Mucosa of descending colon (tissue), 3 donors: ENCODE data around the gene SYNPR. TPM values are rescaled to one million over a fixed set of nuclear protein-coding genes. Genes with fewer than 3 reads are reported as not detected.

ENCODE experiments used
- ATAC-seq: fragments of 200-7000 bp; cut with Tn5 transposase; one replicate; pipeline ENCODE4 v1.9.1; 2020; ENCODE audit warnings: mild to moderate bottlenecking, moderate library complexity
- DNase-seq, 3 donors: peaks; one replicate each; pipeline ENCODE4 v3.0.0-alpha.2; 2020
- H3K36me3 ChIP-seq: fragments of 200-600 bp; one replicate; pipeline ENCODE4 v1.8.0; 2021; ENCODE audit warnings: low read depth, mild to moderate bottlenecking
- H3K4me1 ChIP-seq: fragments of 200-600 bp; one replicate; pipeline ENCODE4 v1.8.0; 2021; ENCODE audit warnings: low read depth, mild to moderate bottlenecking
- H3K4me3 ChIP-seq: fragments of 200-600 bp; one replicate; pipeline ENCODE4 v1.8.0; 2021; ENCODE audit warnings: mild to moderate bottlenecking
- H3K9me3 ChIP-seq: fragments of 200-600 bp; one replicate; pipeline ENCODE4 v1.8.0; 2021; ENCODE audit warnings: mild to moderate bottlenecking
- CTCF ChIP-seq: fragments of 200-600 bp; IDR thresholded peaks from one replicate; pipeline ENCODE4 v1.8.0; 2022; ENCODE audit warnings: antibody characterized with exemption, mild to moderate bottlenecking
- intact Hi-C, 2 donors: fragments of 100-400 bp; cut with DNase I in 1 of 2; cut with micrococcal nuclease in 1 of 2; formaldehyde crosslinking; loops; one replicate each; pipeline versions ENCODE4 v1.11.0 to v1.11.1; 2022; cut with DNase I, micrococcal nuclease
- total RNA-seq, 3 donors: library from RNA; stranded (reverse); fragmentation: NEBNext Ultra II Directional in 2 of 3; extraction: Animal tissue kit (Norgen Biotek cat#: 25700) in 2 of 3; gene quantifications; one replicate each; pipeline versions ENCODE4 v1.2.1 to v1.2.4, GENCODE V29; 2021 to 2023
- donor health status: DM: no; HTN: no; CAD: no; lungs with moderate emphysema.
- donor health status: DM: no; HTN: no; CAD: no.
- donor health status: DM: no; HTN: yes; CAD: no.

Gene SYNPR
- total RNA-seq, 3 donors from 2014 or later = not detected

GRCh38 chr3:63562323-63562722 is 284.2 kb downstream of the SYNPR start:
- H3K36me3 ChIP-seq = no peaks in the 10 kb centered on the region
- ATAC-seq (peak; percentile 61), DNase-seq (no peak)
- TF ChIP-seq CTCF = no peak
- no peaks in the 10 kb centered on the region for H3K9me3 ChIP-seq
- no peaks in the 10 kb centered on the region for H3K4me1 ChIP-seq
- intact Hi-C loops = no loop called here
- no peak overlapping the region for H3K4me3 ChIP-seq

- ATAC-seq (no peak), DNase-seq (no peak)
- H3K9me3 ChIP-seq = no peaks in the 10 kb centered on the region
- TF ChIP-seq CTCF = no peak
- H3K4me3 ChIP-seq = no peak overlapping the region
- intact Hi-C loops = no loop called here
- H3K4me1 ChIP-seq = no peaks in the 10 kb centered on the region
- H3K36me3 ChIP-seq = no peaks in the 10 kb centered on the region
These were observed 285.5 kb downstream of the SYNPR start for GRCh38 chr3:63563572-63563971.

- intact Hi-C loops = no loop called here
- no peak for DNase-seq
- no peak for TF ChIP-seq CTCF
- H3K4me3 ChIP-seq = no peak overlapping the region
- H3K36me3 ChIP-seq = no peaks in the 10 kb centered on the region
- H3K9me3 ChIP-seq = no peaks in the 10 kb centered on the region
- no peak for ATAC-seq
- H3K4me1 ChIP-seq = no peaks in the 10 kb centered on the region
These were observed 287.1 kb downstream of the SYNPR start for GRCh38 chr3:63565220-63565619.

- no peaks in the 10 kb centered on the region for H3K36me3 ChIP-seq
- TF ChIP-seq CTCF = no peak
- H3K4me1 ChIP-seq = no peaks in the 10 kb centered on the region
- H3K9me3 ChIP-seq = no peaks in the 10 kb centered on the region
- DNase-seq (no peak), ATAC-seq (peak; percentile 74)
- intact Hi-C loops = no loop called here
- no peak overlapping the region for H3K4me3 ChIP-seq
These were observed 293.6 kb downstream of the SYNPR start for GRCh38 chr3:63571682-63572081.

GRCh38 chr3:63576846-63577245 is 298.7 kb downstream of the SYNPR start:
- ATAC-seq (peak; percentile 87), DNase-seq (peak in 1 of 3 donors; percentile 28)
- H3K4me1 ChIP-seq = peaks cover 10% of the 10 kb centered on the region
- no peaks in the 10 kb centered on the region for H3K9me3 ChIP-seq
- no peak overlapping the region for H3K4me3 ChIP-seq
- H3K36me3 ChIP-seq = no peaks in the 10 kb centered on the region
- intact Hi-C loops = no loop called here
- TF ChIP-seq CTCF = no peak

GRCh38 chr3:63578858-63579257 is 300.8 kb downstream of the SYNPR start:
- H3K4me3 ChIP-seq = no peak overlapping the region
- peaks cover 10% of the 10 kb centered on the region for H3K4me1 ChIP-seq
- H3K9me3 ChIP-seq = no peaks in the 10 kb centered on the region
- intact Hi-C loops = no loop called here
- H3K36me3 ChIP-seq = no peaks in the 10 kb centered on the region
- no peak for TF ChIP-seq CTCF
- no peak for DNase-seq
- peak; percentile 57 for ATAC-seq
